Choroid plexus epithelial cell (primary cell): ENCODE data around the gene PLEKHM2.

Source experiments
- DNase-seq: peaks from one replicate; pipeline ENCODE4 v3.0.0-alpha.2; 2010; ENCODE audit warnings: low read depth
- H3K4me3 ChIP-seq: 2 replicates; pipeline ENCODE4 v1.5.1; 2011; ENCODE audit warnings: low read depth, mild to moderate bottlenecking, control low read depth, low read length, moderate library complexity
- CTCF ChIP-seq: conservative IDR thresholded peaks from 2 replicates; pipeline ENCODE4 v1.5.1; 2011; ENCODE audit warnings: low read depth, mild to moderate bottlenecking, control low read depth, inconsistent platforms, low read length, moderate library complexity

The PLEKHM2 gene

GRCh38 chr1:15753776-15754175, 69.7 kb downstream of the PLEKHM2 start:
- no peak for TF ChIP-seq CTCF
- no peak overlapping the region for H3K4me3 ChIP-seq

GRCh38 chr1:15755021-15755645, 71.0 kb downstream of the PLEKHM2 start:
- H3K4me3 ChIP-seq, result no peak overlapping the region
- TF ChIP-seq CTCF, result no peak
- DNase-seq, result no peak

More at GRCh38 chr1:15753776-15754175, 69.7 kb downstream of the PLEKHM2 start:
- DNase-seq, result no peak

GRCh38 chr1:15755646-15756040, 71.5 kb downstream of the PLEKHM2 start:
- DNase-seq, result no peak
- H3K4me3 ChIP-seq, result no peak overlapping the region
- TF ChIP-seq CTCF, result no peak

GRCh38 chr1:15756143-15757015, 72.3 kb downstream of the PLEKHM2 start:
- H3K4me3 ChIP-seq, result no peak overlapping the region
- TF ChIP-seq CTCF, result no peak
- no peak for DNase-seq

- no peak overlapping the region for H3K4me3 ChIP-seq
- DNase-seq, result no peak
- no peak for TF ChIP-seq CTCF
Measured at GRCh38 chr1:15757016-15757543, 73.0 kb downstream of the PLEKHM2 start.

- TF ChIP-seq CTCF, result no peak
- peak; percentile 20 for DNase-seq
- peak overlapping the region; percentile 78 for H3K4me3 ChIP-seq
Measured at GRCh38 chr1:15757575-15758342, 73.6 kb downstream of the PLEKHM2 start.
